Kidney epithelial cell (primary cell): ENCODE data around the gene NXN. TPM values are rescaled to one million over a fixed set of nuclear protein-coding genes. Genes with fewer than 3 reads are reported as not detected.
"Not testable (repeated sequence)": the region's sequence is repeated elsewhere in the genome, so short reads cannot be mapped to it uniquely, and the experiment has no call there.

Experiments
- DNase-seq: peaks from one replicate; pipeline ENCODE4 v3.0.0-alpha.2; 2010; ENCODE audit warnings: low read depth
- H3K27me3 ChIP-seq: 2 replicates; pipeline ENCODE4 v1.6.0; 2011; ENCODE audit warnings: low read length; ENCODE audit not compliant: control insufficient read depth, insufficient read depth
- H3K36me3 ChIP-seq: 2 replicates; pipeline ENCODE4 v1.5.1; 2011; ENCODE audit warnings: low read length; ENCODE audit not compliant: control insufficient read depth, insufficient read depth
- H3K4me3 ChIP-seq: 2 replicates; pipeline ENCODE4 v1.5.1; 2011; ENCODE audit warnings: low read depth, mild to moderate bottlenecking, control low read depth, low read length
- CTCF ChIP-seq: IDR thresholded peaks from 2 replicates; pipeline ENCODE4 v1.5.1; 2011; ENCODE audit warnings: mild to moderate bottlenecking, moderate library complexity, low read length, control low read depth, inconsistent platforms; ENCODE audit not compliant: insufficient read depth, poor library complexity, severe bottlenecking
- total RNA-seq: library from RNA; depleted of rRNA; stranded (reverse); fragments of >200 nt; gene quantifications from 2 replicates; pipeline ENCODE4 v1.2.3, GENCODE V29; 2015

Gene NXN
- total RNA-seq, 1 donor from 2014 or later, result 34.3 TPM

- H3K4me3 ChIP-seq, result no peak overlapping the region
- TF ChIP-seq CTCF, result peak; percentile 5
- no peaks in the 10 kb centered on the region for H3K27me3 ChIP-seq
- peaks cover 4% of the 10 kb centered on the region for H3K36me3 ChIP-seq
- no peak for DNase-seq
These were observed 187.3 kb downstream of the NXN start for GRCh38 chr17:792277-792676.

GRCh38 chr17:791829-792228 is 187.7 kb downstream of the NXN start:
- H3K36me3 ChIP-seq, result peaks cover 4% of the 10 kb centered on the region
- H3K4me3 ChIP-seq, result no peak overlapping the region
- H3K27me3 ChIP-seq, result no peaks in the 10 kb centered on the region
- TF ChIP-seq CTCF, result no peak
- DNase-seq, result no peak

GRCh38 chr17:790874-791247 is 188.7 kb downstream of the NXN start:
- not testable (repeated sequence) for H3K4me3 ChIP-seq, DNase-seq, H3K36me3 ChIP-seq, H3K27me3 ChIP-seq

- DNase-seq, H3K36me3 ChIP-seq, H3K4me3 ChIP-seq, H3K27me3 ChIP-seq: not testable (repeated sequence)
These were observed 189.4 kb downstream of the NXN start for GRCh38 chr17:789931-790873.

- Histone ChIP-seq H3K27me3 (no peaks in the 10 kb centered on the region), H3K36me3 (peaks cover 4% of the 10 kb centered on the region), H3K4me3 (no peak overlapping the region)
- TF ChIP-seq CTCF, result no peak
- DNase-seq, result no peak
These were observed 190.3 kb downstream of the NXN start for GRCh38 chr17:789160-789840.

- H3K4me3 ChIP-seq, result no peak overlapping the region
- H3K27me3 ChIP-seq, result no peaks in the 10 kb centered on the region
- peaks cover 4% of the 10 kb centered on the region for H3K36me3 ChIP-seq
- no peak for TF ChIP-seq CTCF
- DNase-seq, result no peak
These were observed 191.0 kb downstream of the NXN start for GRCh38 chr17:788551-788950.
